Choroid plexus epithelial cell (primary cell): ENCODE measurements around the gene C1orf198.

ENCODE experiments used
- DNase-seq: peaks from one replicate; pipeline ENCODE4 v3.0.0-alpha.2; 2010; ENCODE audit warnings: low read depth
- H3K4me3 ChIP-seq: 2 replicates; pipeline ENCODE4 v1.5.1; 2011; ENCODE audit warnings: low read depth, mild to moderate bottlenecking, control low read depth, low read length, moderate library complexity
- TF ChIP-seq, protein P1 (sequence below): conservative IDR thresholded peaks from 2 replicates; pipeline ENCODE4 v1.5.1; 2011; ENCODE audit warnings: low read depth, mild to moderate bottlenecking, control low read depth, inconsistent platforms, low read length, moderate library complexity

C1orf198 gene

DNA sequence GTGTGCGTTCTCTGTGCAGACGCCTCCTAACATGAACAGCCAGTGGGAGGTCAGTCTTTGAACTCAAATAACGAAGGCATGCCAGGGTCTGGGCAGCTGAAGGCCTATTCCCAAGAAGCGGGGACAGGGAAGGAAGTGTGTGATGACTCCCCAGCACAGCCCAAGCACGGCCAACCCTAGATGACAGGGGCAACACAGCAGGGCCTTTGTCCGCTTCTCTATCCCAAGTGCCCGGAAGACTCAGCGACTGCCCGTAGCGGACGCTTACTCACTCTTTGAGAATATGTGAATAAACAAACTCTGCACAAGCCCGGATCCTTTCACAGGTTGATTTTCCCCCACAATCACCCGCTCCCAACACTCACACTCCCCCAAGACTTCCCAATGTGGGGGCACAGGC, 11.2 kb downstream of the C1orf198 start:
- peak; percentile 51 for DNase-seq
- TF ChIP-seq, protein P1, sequence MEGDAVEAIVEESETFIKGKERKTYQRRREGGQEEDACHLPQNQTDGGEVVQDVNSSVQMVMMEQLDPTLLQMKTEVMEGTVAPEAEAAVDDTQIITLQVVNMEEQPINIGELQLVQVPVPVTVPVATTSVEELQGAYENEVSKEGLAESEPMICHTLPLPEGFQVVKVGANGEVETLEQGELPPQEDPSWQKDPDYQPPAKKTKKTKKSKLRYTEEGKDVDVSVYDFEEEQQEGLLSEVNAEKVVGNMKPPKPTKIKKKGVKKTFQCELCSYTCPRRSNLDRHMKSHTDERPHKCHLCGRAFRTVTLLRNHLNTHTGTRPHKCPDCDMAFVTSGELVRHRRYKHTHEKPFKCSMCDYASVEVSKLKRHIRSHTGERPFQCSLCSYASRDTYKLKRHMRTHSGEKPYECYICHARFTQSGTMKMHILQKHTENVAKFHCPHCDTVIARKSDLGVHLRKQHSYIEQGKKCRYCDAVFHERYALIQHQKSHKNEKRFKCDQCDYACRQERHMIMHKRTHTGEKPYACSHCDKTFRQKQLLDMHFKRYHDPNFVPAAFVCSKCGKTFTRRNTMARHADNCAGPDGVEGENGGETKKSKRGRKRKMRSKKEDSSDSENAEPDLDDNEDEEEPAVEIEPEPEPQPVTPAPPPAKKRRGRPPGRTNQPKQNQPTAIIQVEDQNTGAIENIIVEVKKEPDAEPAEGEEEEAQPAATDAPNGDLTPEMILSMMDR: no peak
- no peak overlapping the region for H3K4me3 ChIP-seq

DNA sequence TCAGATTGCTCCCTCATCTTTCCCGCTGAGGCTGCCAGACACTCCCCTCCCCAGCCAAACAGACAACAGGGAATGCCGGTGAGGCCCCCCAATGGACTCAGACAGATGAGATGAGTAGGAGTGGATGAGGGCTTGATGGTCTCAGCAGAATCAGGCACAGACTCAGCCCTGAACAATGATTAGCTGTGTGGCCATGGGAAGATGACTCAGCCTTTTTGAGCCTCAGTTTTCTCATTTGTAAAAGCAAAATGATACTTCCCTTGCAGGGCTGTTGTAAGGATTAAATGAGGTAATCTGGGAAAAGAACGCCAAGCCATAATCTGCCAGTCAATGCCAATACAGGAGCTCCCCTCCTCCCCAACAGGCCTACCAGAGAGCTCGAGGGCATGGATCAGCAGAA, 12.4 kb downstream of the C1orf198 start:
- no peak overlapping the region for H3K4me3 ChIP-seq
- DNase-seq: no peak
- TF ChIP-seq, protein P1: no peak

DNA sequence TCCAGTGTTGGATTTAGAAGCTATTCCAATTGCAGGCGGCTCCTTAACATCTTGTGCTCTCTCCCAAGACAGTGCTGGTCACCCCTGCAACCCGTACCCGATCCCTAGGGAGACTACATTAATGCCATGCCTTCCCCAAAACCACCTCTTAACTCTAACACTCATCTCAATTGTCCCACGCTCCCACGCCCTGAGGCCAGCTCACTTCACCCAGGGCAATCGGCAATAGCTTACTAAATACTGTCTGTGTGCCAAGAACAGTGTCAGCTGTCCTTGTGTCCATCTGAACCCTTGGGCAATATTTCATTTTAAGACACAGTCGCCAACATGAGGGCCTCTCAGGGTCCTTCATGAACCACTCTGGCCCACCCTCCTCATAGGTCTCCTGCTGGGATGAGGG, 13.9 kb downstream of the C1orf198 start:
- TF ChIP-seq, protein P1: no peak
- no peak overlapping the region for H3K4me3 ChIP-seq
- no peak for DNase-seq

DNA sequence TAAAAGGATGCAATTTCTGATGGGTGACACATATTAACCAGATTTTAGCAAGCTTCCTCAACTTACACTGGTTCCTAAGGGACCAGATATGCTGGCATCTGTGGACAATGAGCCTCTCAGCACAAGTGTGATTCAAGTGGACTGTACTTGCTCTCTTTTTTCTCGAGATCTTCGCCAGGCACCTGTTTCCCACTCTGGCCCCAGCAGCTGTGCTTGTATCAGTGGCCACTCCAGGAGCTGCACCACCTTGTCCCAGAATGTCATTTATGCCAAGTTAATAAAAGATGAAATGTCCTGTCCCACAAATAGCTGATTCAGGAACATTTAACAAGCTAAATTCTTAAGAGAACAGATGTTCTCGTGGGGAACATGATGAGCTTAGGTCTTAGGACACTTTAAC, 14.6 kb downstream of the C1orf198 start:
- no peak for DNase-seq
- no peak overlapping the region for H3K4me3 ChIP-seq
- TF ChIP-seq, protein P1: no peak

DNA sequence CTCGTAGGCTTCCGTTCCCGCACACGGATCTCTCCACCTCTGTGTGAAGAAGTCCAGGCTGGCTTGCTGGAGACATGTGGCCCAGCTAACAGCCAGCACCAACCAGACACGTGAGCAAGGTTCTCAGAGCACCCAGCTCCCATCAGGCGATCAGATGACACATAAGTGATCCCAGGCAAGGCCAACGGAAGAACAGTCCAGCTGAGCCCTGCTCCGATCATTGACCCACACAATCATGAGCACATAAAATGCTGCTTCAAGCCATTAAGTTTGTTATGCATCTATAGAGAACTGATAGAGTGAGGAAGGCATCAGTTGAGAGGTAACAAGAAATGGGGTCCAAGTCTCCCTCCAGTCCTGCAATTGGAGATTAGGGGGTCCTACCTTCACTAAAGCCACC, 15.4 kb downstream of the C1orf198 start:
- TF ChIP-seq, protein P1: no peak
- H3K4me3 ChIP-seq: no peak overlapping the region
- DNase-seq: no peak

DNA sequence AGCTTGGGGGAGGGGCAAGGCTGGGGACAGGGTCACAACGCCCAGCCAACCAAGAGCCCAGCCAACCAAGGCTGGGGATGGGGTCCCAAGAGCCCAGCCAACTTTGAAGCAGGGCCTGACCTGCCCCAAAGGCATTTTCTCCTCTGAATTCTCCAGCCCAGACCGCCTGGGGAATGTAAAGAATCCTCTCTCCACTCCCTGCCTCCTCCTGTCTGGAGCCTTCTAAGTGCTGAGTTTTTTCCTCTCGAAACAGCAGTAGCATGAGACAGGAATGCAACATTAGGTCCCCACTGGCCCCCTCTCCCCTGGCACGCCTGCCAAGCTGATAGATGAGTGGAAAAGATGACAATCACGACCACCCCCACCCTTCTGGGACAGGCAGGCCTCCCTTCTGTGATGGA, 17.0 kb downstream of the C1orf198 start:
- peak; percentile 87 for DNase-seq

DNA sequence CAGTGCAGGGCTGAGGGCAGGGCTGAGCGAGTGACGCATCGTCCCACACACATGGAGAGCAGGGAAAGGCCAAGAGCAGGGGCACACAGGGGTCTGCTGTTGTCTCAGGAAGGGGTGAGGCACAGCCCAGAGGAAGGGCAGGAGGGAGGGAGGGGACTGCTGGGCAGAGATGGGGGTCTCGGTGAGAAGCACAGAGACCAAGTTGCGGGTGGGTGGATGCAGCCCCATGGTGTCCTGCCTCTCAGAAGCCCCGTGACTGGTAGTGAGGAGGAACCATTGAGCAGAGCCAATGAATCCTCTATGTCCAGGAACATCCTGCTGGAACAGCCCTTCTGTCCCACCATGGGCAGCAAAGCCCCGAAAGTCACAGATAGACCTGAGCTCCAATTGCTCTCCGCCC, 17.8 kb downstream of the C1orf198 start:
- H3K4me3 ChIP-seq: no peak overlapping the region
- TF ChIP-seq, protein P1: no peak
- DNase-seq: no peak

More for the DNA sequence above, 17.0 kb downstream of the C1orf198 start:
- TF ChIP-seq, protein P1: no peak
- H3K4me3 ChIP-seq: no peak overlapping the region
